Medulla oblongata (tissue), 1 donor: ENCODE results near the gene CD300A.

Experiments
- DNase-seq: peaks from one replicate; pipeline ENCODE4 v3.0.0-alpha.2; 2015; ENCODE audit errors: extremely low spot score

Gene CD300A

GRCh38 chr17:74454197-74455024, 12.0 kb upstream of the CD300A start:
- DNase-seq = peak; percentile 87

- DNase-seq = no peak
Measured at GRCh38 chr17:74455025-74455545, 11.3 kb upstream of the CD300A start.

- no peak for DNase-seq
Measured at GRCh38 chr17:74455821-74456220, 10.6 kb upstream of the CD300A start.

GRCh38 chr17:74457146-74457819, 9.2 kb upstream of the CD300A start:
- peak; percentile 89 for DNase-seq

DNA sequence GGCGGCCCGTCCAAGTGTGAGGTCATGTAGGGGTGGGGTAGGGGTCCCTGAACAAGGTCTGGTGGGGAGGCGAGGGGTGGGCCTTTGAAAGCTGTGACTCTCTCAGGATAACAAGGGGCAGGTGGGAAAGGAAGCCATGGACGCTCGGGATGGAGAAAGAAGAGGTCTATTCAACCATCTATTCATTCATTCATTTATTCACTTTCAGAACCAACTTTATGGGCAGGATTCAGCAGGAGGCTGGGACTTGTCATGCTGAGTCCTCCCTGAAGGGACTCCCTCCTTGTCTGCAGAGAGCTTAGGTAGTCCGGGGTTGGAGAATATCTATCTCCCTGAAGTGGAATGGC, 8.6 kb upstream of the CD300A start:
- no peak for DNase-seq

GRCh38 chr17:74458835-74459234, 7.6 kb upstream of the CD300A start:
- no peak for DNase-seq

DNA sequence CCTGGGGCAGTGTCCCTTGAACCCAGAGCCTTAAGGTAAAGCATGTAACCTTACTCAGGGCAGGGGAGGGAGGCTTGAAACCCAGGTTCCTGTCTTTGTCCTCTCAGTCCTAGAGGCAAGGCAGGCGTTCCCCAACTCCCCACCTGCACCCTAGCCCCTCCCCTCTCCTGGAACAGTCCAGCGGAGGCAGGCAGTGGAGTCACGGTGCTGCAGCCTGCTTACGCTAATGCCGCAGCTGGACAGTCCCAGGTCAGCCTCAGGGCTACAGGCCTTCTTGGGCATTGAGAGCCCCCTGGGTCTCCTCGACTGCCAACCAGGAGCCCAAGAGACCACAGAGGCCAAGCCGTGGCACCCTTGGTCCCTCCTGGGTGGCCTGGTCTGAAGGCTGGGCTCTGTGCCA, 6.8 kb upstream of the CD300A start:
- DNase-seq = no peak

- DNase-seq = no peak
Measured at GRCh38 chr17:74460241-74460640, 6.2 kb upstream of the CD300A start.

DNA sequence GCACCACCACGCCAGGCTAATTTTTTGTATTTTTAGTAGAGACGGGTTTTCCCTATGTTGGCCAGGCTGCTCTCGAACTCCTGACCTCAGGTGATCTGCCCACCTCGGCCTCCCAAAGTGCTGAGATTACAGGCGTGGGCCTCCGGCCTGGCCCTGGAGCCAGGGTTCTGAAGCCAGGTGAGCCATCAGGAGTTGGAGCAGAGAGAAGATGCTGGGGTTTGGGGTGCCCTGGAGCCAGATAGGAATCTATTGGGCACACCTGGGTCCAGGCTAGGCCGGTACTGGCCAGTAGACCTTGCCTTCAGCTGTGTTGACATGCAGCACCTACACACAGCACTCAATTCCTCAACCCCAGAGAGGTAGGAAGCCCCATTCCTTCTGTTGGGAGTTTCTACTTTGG, 5.4 kb upstream of the CD300A start:
- DNase-seq = no peak

- DNase-seq = no peak
Measured at GRCh38 chr17:74461611-74462010, 4.8 kb upstream of the CD300A start.

DNA sequence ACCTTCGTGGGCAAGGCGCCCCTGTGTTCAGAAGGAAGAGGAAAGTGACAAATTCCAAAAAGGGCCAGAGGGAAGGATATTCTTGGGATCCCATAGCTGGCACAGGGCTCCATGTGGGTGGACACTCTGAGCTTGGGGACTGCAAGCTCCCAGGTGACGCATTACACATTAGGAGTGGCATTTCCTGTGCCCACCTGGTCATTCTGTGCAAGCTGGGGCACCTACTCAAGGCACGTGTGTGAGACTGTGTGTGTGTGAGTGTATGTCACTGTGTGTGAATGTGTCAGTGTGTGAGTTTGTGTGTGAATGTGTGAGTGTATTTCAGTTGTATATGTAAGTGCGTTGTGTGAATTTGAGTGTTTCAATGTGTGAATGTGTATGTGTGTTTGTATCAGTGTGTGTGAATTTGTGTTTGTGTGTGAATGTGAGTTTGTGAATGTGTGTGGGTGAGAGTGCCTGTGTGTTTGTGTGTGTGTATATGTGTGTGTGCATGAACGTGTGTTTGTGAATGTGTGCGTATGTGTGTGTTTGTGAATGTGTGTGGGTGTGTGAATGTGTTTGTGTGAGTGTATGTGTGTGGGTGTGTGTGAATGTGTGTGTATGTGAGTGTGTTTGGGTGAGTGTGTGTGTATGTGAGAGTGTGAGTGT, 1.6 kb upstream of the CD300A start:
- no peak for DNase-seq

- no peak for DNase-seq
Measured at GRCh38 chr17:74465378-74466110, 890 bp upstream of the CD300A start.

GRCh38 chr17:74466828-74467184, 372 bp downstream of the CD300A start:
- no peak for DNase-seq

DNA sequence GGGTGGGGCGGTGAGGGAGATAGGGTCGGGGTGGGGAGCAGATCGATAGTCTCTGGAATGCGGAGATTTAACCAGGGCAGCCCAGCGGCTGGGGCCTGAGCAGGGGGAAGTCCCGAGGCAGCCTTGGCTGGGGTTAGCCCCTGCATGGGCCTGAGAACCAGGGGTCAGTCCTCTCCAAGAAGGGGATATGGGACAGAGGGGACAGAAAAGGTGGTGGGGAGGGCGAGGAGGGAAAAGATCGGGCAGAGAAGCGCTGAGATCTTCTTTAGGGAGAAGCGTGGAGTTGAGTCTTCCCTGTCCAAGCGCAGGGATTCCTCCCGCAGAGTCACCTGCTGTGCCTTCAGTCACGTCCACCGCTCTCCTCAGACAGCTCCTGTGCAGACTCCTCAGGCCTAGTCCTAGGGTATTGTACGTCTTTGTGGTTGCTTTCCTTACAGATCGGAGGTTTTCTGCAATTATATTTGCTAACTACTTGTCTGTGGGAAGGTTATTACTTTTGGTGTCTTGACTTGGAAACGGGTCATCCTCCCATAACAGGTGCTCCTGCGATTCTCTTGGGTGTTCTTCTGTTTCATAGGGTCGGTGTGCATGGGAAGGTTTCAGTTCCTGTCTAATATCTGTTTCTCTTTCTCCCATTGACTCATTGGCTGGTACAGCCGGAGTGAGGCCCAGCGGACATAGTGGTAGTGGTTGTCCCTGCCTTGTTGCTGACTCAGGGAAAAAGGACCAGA, 952 bp downstream of the CD300A start:
- DNase-seq = peak; percentile 67

GRCh38 chr17:74471341-74471740, 4.9 kb downstream of the CD300A start:
- DNase-seq = no peak

DNA sequence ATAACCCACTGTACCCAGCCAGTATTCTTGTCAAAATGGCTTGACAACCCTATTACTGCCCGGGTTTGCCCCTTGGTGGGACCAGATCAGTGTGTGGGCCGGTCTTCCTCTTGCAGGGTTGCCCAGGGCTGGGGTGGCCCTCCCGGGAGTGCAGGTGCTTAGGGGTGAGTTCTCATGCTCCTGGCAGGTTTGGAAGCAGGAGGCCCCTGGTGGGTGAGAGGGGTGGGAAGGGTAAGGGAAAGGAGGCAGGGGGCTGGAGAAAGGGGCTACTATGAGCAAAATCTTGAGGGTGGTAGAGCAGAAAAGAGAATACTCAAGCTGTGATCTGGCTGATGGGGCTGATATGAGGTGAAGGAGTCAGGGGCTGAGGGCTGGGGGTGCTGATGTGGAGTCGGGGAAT, 6.5 kb downstream of the CD300A start:
- no peak for DNase-seq

DNA sequence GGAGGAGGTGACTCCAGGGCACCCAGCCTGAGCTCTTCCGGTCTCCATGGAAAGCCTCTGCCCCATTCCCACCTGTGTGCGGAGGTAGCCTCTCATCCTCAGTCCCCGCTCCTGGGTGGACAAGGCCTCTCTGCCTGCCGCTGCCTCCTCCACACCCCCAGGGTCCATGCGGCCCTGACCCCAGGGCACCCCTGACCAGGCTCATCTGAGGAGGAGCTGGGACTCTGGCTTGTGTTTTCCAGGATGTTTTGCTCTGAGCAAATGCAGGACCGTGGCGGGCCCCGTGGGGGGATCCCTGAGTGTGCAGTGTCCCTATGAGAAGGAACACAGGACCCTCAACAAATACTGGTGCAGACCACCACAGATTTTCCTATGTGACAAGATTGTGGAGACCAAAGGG, 6.9 kb downstream of the CD300A start:
- DNase-seq = no peak

GRCh38 chr17:74474043-74474792, 7.8 kb downstream of the CD300A start:
- DNase-seq = no peak

DNA sequence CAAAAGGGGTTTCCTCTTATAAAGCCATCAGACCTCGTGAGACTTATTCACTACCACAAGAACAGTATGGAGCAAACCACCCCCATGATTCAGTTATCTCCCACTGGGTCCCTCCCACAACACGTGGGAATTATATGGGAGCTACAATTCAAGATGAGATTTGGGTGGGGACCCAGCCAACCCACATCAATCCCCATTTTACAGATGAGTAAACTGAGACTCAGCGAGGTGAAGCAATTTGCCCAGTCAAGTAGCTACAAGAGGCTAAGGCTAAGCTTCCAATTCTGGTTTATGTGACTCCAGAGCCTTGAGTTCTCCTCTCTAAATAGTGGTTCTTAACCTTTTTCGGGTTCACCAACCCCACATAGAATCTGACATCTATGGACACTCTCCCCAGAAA, 8.8 kb downstream of the CD300A start:
- DNase-seq = no peak

DNA sequence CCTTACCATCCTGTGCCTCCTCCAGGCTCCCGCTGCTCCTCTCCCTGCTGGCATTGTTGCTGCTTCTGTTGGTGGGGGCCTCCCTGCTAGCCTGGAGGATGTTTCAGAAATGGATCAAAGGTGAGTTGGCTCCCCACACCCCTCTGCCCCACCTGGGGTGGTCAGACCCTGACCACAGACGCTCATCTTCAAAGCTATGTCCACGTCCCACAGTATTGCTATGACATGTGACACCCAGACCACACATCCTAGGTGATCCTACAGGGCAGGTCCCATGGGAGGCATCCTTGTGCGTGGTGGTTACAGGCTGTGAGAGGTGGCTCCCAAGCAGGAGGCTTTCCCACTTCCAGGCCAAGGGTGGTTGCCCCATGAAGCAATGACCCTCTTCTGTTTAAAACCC, 11.0 kb downstream of the CD300A start:
- no peak for DNase-seq
